GM12878 (cell line): ENCODE results near the gene AASDHPPT. TPM values are rescaled to one million over a fixed set of nuclear protein-coding genes. Genes with fewer than 3 reads are reported as not detected.

ENCODE experiments used
- CHD2 ChIP-seq: IDR thresholded peaks from 2 replicates; pipeline ENCODE4 v1.6.1; 2011; ENCODE audit warnings: low read depth, low read length, improper control_type of control experiment, borderline replicate concordance
- CREM ChIP-seq: IDR thresholded peaks from 2 replicates; pipeline ENCODE4 v1.6.1; 2014; ENCODE audit warnings: antibody characterized with exemption, low read depth
- EED ChIP-seq: sonication (generic); IDR thresholded peaks from 2 replicates; pipeline ENCODE4 v1.6.1; 2016; ENCODE audit warnings: antibody characterized with exemption, low read depth
- EZH2 ChIP-seq: IDR thresholded peaks from 2 replicates; pipeline ENCODE4 v1.6.1; 2012; ENCODE audit warnings: low read depth, mild to moderate bottlenecking, control low read depth, inconsistent platforms, low read length, borderline replicate concordance; ENCODE audit not compliant: control insufficient read depth
- FOXM1 ChIP-seq: IDR thresholded peaks from 2 replicates; pipeline ENCODE4 v1.6.1; 2012; ENCODE audit warnings: low read depth, mild to moderate bottlenecking, inconsistent platforms, low read length, moderate library complexity
- GATAD2B ChIP-seq: fragments of 450-650 bp; conservative IDR thresholded peaks from 2 replicates; pipeline ENCODE4 v1.6.1; 2017; ENCODE audit warnings: low read depth, mild to moderate bottlenecking, moderate library complexity
- HDGF ChIP-seq: fragments of 450-650 bp; IDR thresholded peaks from 2 replicates; pipeline ENCODE4 v1.6.1; 2016; ENCODE audit warnings: antibody characterized with exemption
- IKZF2 ChIP-seq, 2 experiments: fragments of 450-650 bp; IDR thresholded peaks; 2 replicates each; pipeline ENCODE4 v1.6.1; 2017; ENCODE audit warnings: mild to moderate bottlenecking in 2 of 2, moderate library complexity in 2 of 2
- IRF5 ChIP-seq: fragments of 450-650 bp; IDR thresholded peaks from 2 replicates; pipeline ENCODE4 v1.6.1; 2017; ENCODE audit warnings: borderline replicate concordance
- JUNB ChIP-seq: IDR thresholded peaks from 2 replicates; pipeline ENCODE4 v1.6.1; 2016; ENCODE audit warnings: antibody characterized with exemption, mild to moderate bottlenecking
- NFIC ChIP-seq: IDR thresholded peaks from 2 replicates; pipeline ENCODE4 v1.6.1; 2012; ENCODE audit warnings: low read depth, mild to moderate bottlenecking, inconsistent platforms, low read length, moderate library complexity
- PKNOX1 ChIP-seq: fragments of 450-650 bp; IDR thresholded peaks from 2 replicates; pipeline ENCODE4 v1.6.1; 2016; ENCODE audit warnings: mild to moderate bottlenecking
- PML ChIP-seq: IDR thresholded peaks from 2 replicates; pipeline ENCODE4 v1.6.1; 2012; ENCODE audit warnings: low read length, inconsistent platforms
- POLR2A ChIP-seq: IDR thresholded peaks from 2 replicates; pipeline ENCODE4 v1.6.1; 2011; ENCODE audit warnings: low read depth, mild to moderate bottlenecking, low read length
- RAD21 ChIP-seq: IDR thresholded peaks from 2 replicates; pipeline ENCODE4 v1.6.1; 2011; ENCODE audit warnings: mild to moderate bottlenecking, low read depth, low read length, moderate library complexity; ENCODE audit not compliant: insufficient read depth
- RAD51 ChIP-seq: fragments of 450-650 bp; IDR thresholded peaks from 2 replicates; pipeline ENCODE4 v1.6.1; 2016; ENCODE audit warnings: moderate library complexity, mild to moderate bottlenecking, inconsistent platforms
- SMAD5 ChIP-seq: IDR thresholded peaks from 2 replicates; pipeline ENCODE4 v1.6.1; 2016; ENCODE audit warnings: antibody characterized with exemption, low read depth
- USF2 ChIP-seq: IDR thresholded peaks from 2 replicates; pipeline ENCODE4 v1.6.1; 2011; ENCODE audit warnings: low read depth, low read length, improper control_type of control experiment, borderline replicate concordance
- WRNIP1 ChIP-seq: IDR thresholded peaks from 2 replicates; pipeline ENCODE4 v1.6.1; 2011; ENCODE audit warnings: low read depth, low read length, improper control_type of control experiment, borderline replicate concordance
- ZBTB4 ChIP-seq: fragments of 450-650 bp; formaldehyde crosslinking; IDR thresholded peaks from 2 replicates; pipeline ENCODE4 v1.4.0; 2022; ENCODE audit warnings: mild to moderate bottlenecking, moderate library complexity
- ZNF687 ChIP-seq: fragments of 450-650 bp; IDR thresholded peaks from 2 replicates; pipeline ENCODE4 v1.6.1; 2017; ENCODE audit warnings: mild to moderate bottlenecking, moderate library complexity
- polyA plus RNA-seq, 11 experiments: library from polyadenylated mRNA; depleted of rRNA in 4 of 11; unstranded in 6 of 11; stranded (reverse) in 5 of 11; fragments of >200 nt; fragmentation: Nextera tagmentation in 4 of 11; fragmentation: Illumina TruSeq in 1 of 11; extraction: Ambion mirVana in 4 of 11; extraction: Trizol in 1 of 11; gene quantifications; 1 replicate in 1 of 11; 2 replicates in 10 of 11; pipeline versions ENCODE4 v1.2.1 to v1.2.3, GENCODE V29; 2011 to 2016; ENCODE audit warnings: inconsistent platforms in 2 of 11, missing spikeins in 2 of 11, low read depth in 1 of 11
- total RNA-seq, 4 experiments: library from RNA; depleted of rRNA in 3 of 4; stranded (reverse); fragments of >200 nt in 3 of 4; fragmentation: Illumina TruSeq in 1 of 4; extraction: Trizol in 1 of 4; gene quantifications; 2 replicates each; pipeline versions ENCODE4 v1.2.1 to v1.2.3, GENCODE V29; 2013 to 2021

The AASDHPPT gene
- total and polyA plus RNA-seq, 10 of the 15 experiments (the other 5 are each of a cell fraction or from before 2014, with no cell fraction given) = 37.3 to 92.6 (median 50.5) TPM

GRCh38 chr11:106091480-106092123, 14.1 kb downstream of the AASDHPPT start (continued):
- TF ChIP-seq PKNOX1 = peak; percentile 20; the same call in 1 of the 2 replicates
- no peak for TF ChIP-seq EZH2
- TF ChIP-seq CREM = peak; percentile 36; the same call in 1 of the 2 replicates
- TF ChIP-seq RAD51 = no peak
- TF ChIP-seq HDGF = no peak
- no peak for TF ChIP-seq POLR2A
- no peak for TF ChIP-seq CHD2
- TF ChIP-seq IKZF2 (IDR thresholded peaks at IDR 0.05) = peak; percentile 32 to 38; a peak in 3 of 4 replicates
- TF ChIP-seq NFIC = peak; percentile 67; the same call in 1 of the 2 replicates
- TF ChIP-seq SMAD5 = no peak
- TF ChIP-seq JUNB = peak; percentile 85
- TF ChIP-seq IRF5 = no peak
- TF ChIP-seq USF2 = no peak
- TF ChIP-seq WRNIP1 = no peak
- TF ChIP-seq ZNF687 = no peak
- TF ChIP-seq GATAD2B = no peak
- peak; percentile 17; the same call in 1 of the 2 replicates for TF ChIP-seq FOXM1
- TF ChIP-seq EED = 0 out of 2 replicates have a peak, but pooled peaks have one; percentile 56
- TF ChIP-seq PML = peak; percentile 55; the same call in 1 of the 2 replicates
- TF ChIP-seq RAD21 = no peak
- TF ChIP-seq ZBTB4 (CRISPR knock-in tag) = no peak
